Progenitor cell of endocrine pancreas (in vitro differentiated cells): ENCODE measurements around the gene SRGN. TPM values are rescaled to one million over a fixed set of nuclear protein-coding genes. Genes with fewer than 3 reads are reported as not detected.

ENCODE experiments used
- DNase-seq: peaks from one replicate; pipeline ENCODE4 v3.0.0; 2021; ENCODE audit warnings: low spot score; ENCODE audit not compliant: unreplicated experiment
- H3K27ac Mint-ChIP-seq: 2 replicates; pipeline ENCODE4 v1.8.0; 2021; ENCODE audit warnings: mild to moderate bottlenecking, moderate library complexity, mixed read lengths
- H3K27me3 Mint-ChIP-seq: 2 replicates; pipeline ENCODE4 v1.8.0; 2021; ENCODE audit warnings: mixed read lengths
- H3K36me3 Mint-ChIP-seq: 2 replicates; pipeline ENCODE4 v1.8.0; 2022; ENCODE audit warnings: mixed read lengths; ENCODE audit not compliant: insufficient read depth
- H3K4me1 Mint-ChIP-seq: 2 replicates; pipeline ENCODE4 v1.8.0; 2021; ENCODE audit warnings: low read depth, mixed read lengths
- H3K4me3 Mint-ChIP-seq: 2 replicates; pipeline ENCODE4 v1.8.0; 2021; ENCODE audit warnings: low read depth, mild to moderate bottlenecking, moderate library complexity, mixed read lengths
- H3K9me3 Mint-ChIP-seq: 2 replicates; pipeline ENCODE4 v1.8.0; 2021; ENCODE audit warnings: low read depth, mixed read lengths
- CTCF ChIP-seq: fragments of 200-600 bp; sonication (generic); IDR thresholded peaks from one replicate; pipeline ENCODE4 v1.5.0; 2021; ENCODE audit warnings: antibody characterized with exemption, mild to moderate bottlenecking; ENCODE audit not compliant: unreplicated experiment
- total RNA-seq: library from RNA; stranded (reverse); gene quantifications from 2 replicates; pipeline ENCODE4 v1.2.1, GENCODE V29; 2021

Gene SRGN
- total RNA-seq, 1 donor from 2014 or later = not detected

- TF ChIP-seq CTCF = no peak
- no peak overlapping the region for H3K27ac Mint-ChIP-seq
- H3K4me1 Mint-ChIP-seq = no peaks in the 10 kb centered on the region
- H3K4me3 Mint-ChIP-seq = no peak overlapping the region
- no peak for DNase-seq
- H3K27me3 Mint-ChIP-seq = peaks cover 25% of the 10 kb centered on the region
- no peaks in the 10 kb centered on the region for H3K36me3 Mint-ChIP-seq
- H3K9me3 Mint-ChIP-seq = no peaks in the 10 kb centered on the region
These were observed 31.2 kb upstream of the SRGN start for GRCh38 chr10:69056536-69057260.

- no peak for TF ChIP-seq CTCF
- Mint-ChIP-seq H3K4me3 (no peak overlapping the region), H3K4me1 (no peaks in the 10 kb centered on the region), H3K9me3 (no peaks in the 10 kb centered on the region), H3K27ac (no peak overlapping the region), H3K27me3 (peaks cover 21% of the 10 kb centered on the region), H3K36me3 (no peaks in the 10 kb centered on the region)
- DNase-seq = no peak
These were observed 30.5 kb upstream of the SRGN start for GRCh38 chr10:69057261-69057950.

GRCh38 chr10:69057951-69058297, 30.0 kb upstream of the SRGN start:
- Mint-ChIP-seq H3K27me3 (peaks cover 20% of the 10 kb centered on the region), H3K36me3 (no peaks in the 10 kb centered on the region), H3K4me1 (no peaks in the 10 kb centered on the region), H3K4me3 (no peak overlapping the region), H3K27ac (no peak overlapping the region), H3K9me3 (no peaks in the 10 kb centered on the region)
- no peak for DNase-seq
- TF ChIP-seq CTCF = no peak

- no peak for DNase-seq
- Mint-ChIP-seq H3K4me3 (no peak overlapping the region), H3K36me3 (no peaks in the 10 kb centered on the region), H3K4me1 (no peaks in the 10 kb centered on the region), H3K27me3 (peaks cover 28% of the 10 kb centered on the region), H3K27ac (no peak overlapping the region), H3K9me3 (no peaks in the 10 kb centered on the region)
- no peak for TF ChIP-seq CTCF
These were observed 27.6 kb upstream of the SRGN start for GRCh38 chr10:69060127-69060798.

- H3K36me3 Mint-ChIP-seq = no peaks in the 10 kb centered on the region
- no peak for TF ChIP-seq CTCF
These were observed 26.4 kb upstream of the SRGN start for GRCh38 chr10:69061305-69062161.

More at GRCh38 chr10:69061305-69062161, 26.4 kb upstream of the SRGN start:
- H3K27ac Mint-ChIP-seq = peak overlapping the region; percentile 1
- H3K27me3 Mint-ChIP-seq = peaks cover 32% of the 10 kb centered on the region
- no peaks in the 10 kb centered on the region for H3K9me3 Mint-ChIP-seq
- no peaks in the 10 kb centered on the region for H3K4me1 Mint-ChIP-seq
- no peak overlapping the region for H3K4me3 Mint-ChIP-seq
- no peak for DNase-seq
